ENCODE data around the gene COL18A1.

DNA sequence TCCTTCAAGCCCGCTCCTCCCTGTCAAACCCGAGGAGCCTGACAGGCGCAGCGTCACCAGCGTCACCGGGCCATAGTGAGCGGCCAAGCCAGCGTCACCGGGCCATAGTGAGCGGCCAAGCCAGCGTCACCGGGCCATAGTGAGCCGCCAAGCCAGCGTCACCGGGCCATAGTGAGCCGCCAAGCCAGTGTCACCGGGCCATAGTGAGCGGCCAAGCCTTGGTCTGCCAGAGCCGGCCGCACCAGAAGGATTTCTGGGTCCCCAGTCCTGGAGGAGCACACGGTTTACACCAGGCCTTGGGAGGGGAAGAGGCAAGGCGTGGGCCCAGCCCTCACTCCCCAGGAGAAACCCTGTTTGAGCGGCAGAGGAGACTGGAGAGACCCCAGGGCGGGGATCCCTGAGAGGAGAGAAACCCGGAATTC, 39.8 kb upstream of the COL18A1 start:
- TF ChIP-seq, protein P1, sequence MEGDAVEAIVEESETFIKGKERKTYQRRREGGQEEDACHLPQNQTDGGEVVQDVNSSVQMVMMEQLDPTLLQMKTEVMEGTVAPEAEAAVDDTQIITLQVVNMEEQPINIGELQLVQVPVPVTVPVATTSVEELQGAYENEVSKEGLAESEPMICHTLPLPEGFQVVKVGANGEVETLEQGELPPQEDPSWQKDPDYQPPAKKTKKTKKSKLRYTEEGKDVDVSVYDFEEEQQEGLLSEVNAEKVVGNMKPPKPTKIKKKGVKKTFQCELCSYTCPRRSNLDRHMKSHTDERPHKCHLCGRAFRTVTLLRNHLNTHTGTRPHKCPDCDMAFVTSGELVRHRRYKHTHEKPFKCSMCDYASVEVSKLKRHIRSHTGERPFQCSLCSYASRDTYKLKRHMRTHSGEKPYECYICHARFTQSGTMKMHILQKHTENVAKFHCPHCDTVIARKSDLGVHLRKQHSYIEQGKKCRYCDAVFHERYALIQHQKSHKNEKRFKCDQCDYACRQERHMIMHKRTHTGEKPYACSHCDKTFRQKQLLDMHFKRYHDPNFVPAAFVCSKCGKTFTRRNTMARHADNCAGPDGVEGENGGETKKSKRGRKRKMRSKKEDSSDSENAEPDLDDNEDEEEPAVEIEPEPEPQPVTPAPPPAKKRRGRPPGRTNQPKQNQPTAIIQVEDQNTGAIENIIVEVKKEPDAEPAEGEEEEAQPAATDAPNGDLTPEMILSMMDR (IDR thresholded peaks at IDR 0.05 in 8 of 11, conservative IDR thresholded peaks at IDR 0.05 in 3 of 11) = no peak
- no peak for TF ChIP-seq POLR2A (IDR thresholded peaks at IDR 0.05)
- TF ChIP-seq POLR2AphosphoS5 (IDR thresholded peaks at IDR 0.05) = no peak

Measured in spleen (tissue), 7 donors.